GM19351 (cell line): ENCODE measurements around the gene SDC3.

Experiments used
- ATAC-seq: cut with Tn5 transposase; IDR thresholded peaks from one replicate; pipeline ENCODE4 v1.9.1; 2021; ENCODE audit warnings: mild to moderate bottlenecking, moderate library complexity; ENCODE audit not compliant: unreplicated experiment

Gene SDC3

DNA sequence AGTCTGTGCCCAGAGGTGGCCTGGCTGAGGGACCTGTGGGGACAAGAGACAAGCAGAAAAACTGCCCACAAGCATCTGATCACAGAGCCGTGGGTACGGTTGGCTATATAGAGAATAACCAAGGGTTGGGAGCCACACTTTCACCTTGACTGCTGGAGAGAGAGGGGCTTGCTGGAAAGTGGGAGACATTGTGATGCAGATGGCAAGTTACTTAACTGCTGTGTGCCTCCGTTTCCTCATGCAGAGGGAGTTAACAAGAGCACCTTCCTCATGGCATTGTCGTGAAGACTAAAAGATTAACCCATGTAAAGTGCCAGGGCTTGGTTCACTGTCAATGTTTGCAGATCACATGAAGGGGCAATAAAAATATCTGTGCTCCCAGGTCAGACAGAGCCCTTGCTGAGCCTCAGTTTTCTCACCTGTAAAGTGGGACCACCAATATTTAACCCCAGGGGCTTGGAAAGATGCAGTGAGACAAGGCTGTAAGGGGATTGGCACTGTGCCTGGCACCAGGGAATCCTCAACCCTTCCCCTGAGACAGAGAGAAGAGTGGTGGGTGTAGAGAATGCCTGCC is 52.8 kb downstream of the SDC3 start:
- ATAC-seq: no peak

DNA sequence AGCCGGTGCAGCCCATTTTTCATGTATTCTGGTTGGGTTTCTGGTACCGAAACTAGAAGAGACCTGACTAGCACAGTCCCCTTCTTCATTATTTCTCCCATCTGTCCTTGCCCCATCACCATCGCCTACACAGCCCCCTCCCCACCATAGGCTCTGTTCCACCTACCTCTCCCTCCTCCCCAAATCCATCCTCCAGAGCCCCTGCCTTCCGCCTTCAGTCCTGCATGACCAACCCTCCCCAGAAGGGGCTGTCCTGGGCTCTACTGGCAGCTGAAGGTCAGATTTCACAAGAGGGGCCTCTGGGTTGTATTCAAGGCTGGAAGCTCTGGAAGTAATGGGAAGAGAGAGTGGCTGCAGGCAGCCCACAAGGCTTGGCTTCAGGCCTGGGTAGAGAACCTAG is 55.2 kb downstream of the SDC3 start:
- ATAC-seq: no peak

DNA sequence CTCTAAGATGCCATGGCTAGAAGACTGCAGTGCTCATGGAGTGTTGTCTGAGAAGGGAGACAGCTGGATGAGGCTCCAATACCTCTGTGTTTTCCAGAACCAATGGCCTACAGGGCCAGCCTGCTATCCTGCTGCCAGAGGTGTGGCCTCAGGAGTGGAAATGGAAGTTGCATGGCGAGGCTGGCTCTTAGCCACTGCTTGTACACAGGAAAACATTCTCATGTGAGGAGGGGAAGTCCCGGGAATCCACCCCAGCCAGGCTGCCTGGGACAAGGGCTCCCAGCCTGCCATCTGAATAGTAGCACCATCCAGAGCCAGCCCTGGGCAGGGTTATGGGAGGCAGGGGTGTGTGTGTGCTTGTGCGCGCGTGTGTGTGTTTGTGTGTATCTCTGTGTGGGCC is 56.5 kb downstream of the SDC3 start:
- no peak for ATAC-seq

DNA sequence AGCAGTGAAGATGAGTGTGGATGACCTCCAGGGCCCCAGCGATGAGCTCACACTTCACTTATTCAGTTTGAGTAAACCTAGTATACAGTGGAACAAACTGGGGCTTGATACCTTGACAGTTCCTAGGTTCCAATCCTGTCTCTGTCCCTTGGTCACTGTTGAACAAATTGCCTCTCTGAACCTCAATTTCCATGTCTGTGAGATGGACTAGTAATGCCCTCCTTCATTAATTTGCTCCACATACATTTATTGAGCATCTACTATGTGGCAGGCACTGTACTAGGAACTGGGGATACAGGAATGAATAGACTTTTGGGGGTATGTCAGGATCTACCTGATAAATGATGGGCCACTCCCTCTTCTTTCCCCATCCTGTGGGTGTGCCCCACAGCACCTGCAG is 57.3 kb downstream of the SDC3 start:
- ATAC-seq: no peak

DNA sequence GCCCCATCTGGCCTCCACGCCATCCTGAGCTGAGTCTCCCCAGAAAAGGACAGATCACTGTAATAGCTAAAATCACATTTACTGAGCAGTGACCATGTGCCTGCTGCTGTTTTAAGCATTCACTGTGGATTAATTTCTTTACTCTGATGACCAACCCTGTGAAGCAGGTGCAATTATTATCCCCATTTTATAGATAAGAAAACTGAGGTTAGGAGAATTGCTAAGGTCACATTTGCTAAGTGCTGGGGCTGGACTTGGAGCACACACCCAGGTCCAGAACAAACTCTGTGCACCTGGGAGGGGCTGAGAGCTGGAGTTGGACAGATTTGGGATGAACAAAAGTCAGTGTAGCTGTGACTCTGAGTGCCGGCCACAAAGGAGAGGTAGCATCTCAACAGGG is 58.0 kb downstream of the SDC3 start:
- no peak for ATAC-seq

DNA sequence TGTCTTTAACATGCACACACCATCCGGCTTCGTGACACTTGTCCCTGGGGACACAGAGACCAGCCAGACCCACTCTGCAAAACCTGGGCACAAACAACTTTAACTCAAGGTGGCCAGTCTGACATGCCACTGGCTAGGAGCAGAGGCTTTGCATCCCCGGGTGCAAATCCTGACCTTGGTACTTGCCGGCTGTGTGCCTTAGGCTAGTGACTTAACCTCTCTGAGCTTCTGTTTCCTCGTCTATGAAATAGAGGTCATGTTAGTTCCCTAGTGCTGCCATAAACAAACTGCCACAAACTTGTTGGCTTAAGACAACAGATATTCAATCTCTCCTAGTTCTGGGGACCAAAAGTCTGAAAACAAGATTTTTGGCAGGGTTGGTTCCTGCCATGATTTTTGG is 60.4 kb downstream of the SDC3 start:
- no peak for ATAC-seq

DNA sequence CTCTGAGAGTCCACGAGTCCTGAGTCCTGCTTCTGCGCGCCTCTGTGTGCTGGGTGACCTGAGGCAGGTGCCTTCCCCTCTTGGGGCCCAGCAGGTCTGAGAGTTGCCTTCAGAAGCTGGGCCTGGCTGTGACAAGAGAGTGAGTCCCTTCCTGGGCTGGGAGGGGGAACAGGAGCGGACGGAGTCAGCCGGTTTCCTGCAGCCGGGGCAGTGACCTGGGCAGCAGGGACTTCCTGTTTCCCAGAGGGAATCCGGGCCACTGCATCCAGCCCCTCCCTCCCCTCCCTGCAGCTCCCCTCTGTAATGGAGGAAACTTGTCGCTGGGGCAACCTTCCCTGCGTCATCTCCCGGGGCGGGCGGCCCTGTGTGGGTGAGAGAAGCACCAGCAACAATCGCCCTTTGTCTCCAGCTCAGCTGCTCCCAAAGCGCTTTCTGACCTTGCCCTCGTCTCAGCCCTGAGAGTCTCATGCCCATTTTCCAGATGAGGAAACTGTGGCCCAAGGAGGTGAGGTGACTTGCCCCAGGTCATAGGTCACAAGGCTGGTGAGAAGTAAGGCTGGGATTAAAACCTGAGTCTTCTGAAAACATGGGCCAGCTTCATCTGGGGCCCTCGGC is 61.1 kb downstream of the SDC3 start:
- no peak for ATAC-seq

DNA sequence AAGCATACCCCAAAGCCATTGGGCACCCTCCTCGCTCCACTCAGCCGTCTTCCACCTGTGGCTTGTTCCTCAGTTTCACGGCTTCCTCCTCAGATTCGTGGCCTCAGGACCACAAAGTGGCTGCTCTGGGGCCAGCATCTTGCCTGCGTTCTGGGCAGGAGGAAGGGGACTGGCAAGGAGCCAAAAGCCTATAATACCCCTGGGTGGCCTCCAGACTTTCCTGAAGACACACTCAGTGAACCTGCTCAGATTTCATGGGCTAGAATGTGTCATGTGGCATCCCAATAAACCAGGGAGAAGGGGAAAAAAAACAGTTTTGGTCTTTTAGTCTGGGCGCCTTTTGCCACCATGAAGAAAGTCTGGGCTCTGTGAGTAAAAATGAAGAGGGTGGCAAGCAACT is 62.0 kb downstream of the SDC3 start:
- ATAC-seq: no peak

DNA sequence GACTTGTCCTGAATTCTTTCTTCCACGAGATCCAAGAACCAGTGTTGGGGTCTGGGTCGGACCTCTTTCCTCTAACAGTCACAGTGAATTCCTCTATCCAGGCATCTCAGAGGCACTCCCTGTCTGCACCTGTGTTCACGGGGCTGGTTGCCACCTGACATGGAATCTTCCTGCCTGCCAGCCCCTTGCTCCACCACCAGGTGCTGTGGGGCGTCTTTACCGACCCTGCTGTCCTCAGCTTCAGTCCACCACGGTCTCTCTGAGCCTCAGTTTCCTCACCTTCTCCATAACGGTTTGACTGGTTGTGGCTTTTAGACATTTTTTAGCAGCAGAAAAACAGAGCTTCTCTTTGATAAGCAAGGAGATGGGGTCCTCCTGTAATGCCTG is 62.7 kb downstream of the SDC3 start:
- no peak for ATAC-seq

DNA sequence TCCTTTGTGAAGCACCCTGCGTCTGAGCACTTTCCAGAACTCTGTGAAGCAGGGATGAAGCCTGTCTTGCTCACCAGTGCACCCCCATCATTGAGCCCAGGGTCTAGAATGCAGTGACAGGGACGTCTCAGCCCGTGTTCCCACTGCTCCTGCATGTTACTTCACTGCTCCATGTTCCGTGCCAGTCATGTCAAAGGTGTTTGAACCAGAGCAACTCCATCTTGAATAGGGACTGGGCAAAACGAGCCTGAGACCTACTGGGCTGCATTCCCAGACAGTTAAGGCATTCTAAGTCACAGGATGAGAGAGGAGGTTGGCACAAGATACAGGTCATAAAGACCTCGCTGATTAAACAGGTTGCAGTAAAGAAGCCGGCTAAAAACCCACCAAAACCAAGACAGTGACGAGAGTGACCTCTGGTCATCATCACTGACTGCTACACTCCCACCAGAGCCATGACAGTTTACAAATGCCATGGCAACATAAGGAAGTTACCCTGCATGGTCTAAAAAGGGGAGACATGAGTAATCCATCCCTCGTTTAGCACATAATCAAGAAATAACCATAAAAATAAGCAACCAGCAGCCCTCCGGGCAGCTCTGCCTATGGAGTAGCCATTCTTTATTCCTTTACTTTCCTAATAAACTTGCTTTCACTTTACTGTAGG is 63.2 kb downstream of the SDC3 start:
- ATAC-seq: no peak

DNA sequence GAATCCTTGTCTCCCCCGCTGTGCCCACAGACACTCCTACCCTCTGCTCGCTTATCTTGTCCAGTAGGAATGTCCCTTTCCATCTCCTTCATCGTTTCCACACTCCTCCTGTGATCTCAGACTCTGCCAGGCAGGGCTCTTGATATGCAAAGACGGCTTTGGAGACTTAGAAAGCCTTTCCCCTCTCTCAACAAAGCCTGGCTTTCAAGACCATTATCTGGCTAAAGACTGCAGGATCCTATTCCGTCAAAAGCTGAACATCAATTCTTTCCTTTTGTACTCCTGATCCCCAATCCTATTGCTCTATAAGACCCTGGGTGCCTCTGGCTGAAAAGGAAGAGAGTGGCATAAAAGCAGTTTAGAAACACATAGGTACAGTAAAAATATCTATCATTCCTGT is 63.9 kb downstream of the SDC3 start:
- ATAC-seq: no peak

DNA sequence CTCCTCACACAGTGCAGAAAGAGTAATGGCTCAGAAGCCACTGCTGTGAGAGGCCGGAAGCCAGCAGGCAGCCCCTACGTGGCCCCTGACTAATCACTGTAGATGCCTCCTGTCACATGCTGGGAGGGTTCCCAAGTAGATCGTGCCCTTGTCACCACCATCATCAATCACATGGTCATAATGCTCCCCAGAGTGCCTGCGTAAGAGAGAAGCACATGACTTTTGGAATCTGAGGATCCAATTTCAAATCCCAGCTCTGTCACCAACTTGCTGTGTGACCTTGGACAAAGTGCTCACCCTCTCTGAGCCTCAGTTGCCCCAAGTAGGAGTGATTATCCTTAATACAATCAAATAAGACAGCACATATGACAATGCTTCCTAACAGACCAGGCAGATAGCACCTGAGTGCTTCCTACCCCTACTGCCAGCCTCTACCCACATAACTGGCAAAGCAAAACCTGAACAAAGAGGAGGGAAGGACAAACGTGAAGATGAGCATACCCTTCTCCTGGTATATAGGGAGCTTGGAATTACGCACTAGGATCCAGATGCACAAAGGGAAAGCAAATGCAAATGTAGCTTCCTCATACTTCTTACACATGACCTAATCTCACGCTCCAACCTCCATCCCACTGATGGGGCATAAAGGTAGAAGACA is 65.7 kb downstream of the SDC3 start:
- ATAC-seq: no peak

DNA sequence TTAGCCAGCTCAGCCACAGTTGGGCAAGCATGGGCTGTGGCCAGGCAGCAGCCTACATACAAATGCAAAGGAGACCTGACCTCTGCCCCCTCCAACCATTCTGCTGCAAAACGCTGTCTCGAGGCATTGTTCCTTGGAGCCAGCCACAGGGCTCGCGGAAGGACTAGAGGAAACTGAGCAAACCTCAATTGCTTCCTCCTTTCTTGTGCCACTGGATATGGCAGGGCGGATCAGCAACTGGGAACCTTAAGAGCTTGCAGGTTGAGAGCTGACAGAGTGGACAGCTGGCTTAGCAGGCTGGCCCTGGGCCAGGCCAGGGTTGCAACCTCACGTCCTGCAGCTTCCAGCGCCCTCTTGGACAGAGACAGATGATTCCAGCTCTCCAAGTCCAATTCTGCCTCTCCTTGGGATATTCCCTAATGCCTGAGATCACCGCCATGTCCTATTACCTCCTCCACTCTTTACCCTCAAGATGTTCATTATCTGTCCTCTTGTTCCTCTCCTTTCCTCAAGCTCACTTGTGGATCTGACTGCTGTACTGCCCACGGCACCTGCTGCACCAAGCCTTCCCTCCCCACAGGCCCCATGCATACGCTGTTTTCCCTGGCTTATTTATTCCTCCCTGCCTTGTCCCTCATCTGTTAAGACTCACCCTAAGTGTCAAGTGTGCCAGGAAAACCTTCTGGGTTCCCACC is 67.5 kb downstream of the SDC3 start:
- ATAC-seq: no peak

DNA sequence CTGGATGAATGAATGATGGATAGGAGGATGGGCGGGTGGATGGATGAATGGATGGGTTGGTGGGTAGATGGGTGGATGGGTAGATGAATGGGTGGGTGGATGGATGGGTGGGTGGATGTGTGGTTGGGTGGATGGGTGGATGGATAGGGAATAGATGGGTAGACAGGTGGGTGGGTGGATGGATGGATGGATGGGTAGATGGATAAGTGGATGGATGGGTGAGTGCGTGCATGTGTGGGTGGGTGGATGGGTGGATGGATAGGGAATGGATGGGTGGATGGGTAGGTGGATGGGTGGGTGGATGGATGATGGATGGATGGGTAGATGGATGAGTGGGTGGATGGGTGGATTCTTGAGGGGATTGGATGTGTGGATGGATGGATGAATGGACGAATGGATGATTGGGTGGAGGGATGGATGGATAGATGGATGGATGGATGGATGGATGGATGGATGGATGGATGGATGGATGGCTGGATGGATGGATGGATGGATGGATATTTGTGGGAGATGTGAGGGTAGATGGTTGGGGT is 68.7 kb downstream of the SDC3 start:
- ATAC-seq: no peak

DNA sequence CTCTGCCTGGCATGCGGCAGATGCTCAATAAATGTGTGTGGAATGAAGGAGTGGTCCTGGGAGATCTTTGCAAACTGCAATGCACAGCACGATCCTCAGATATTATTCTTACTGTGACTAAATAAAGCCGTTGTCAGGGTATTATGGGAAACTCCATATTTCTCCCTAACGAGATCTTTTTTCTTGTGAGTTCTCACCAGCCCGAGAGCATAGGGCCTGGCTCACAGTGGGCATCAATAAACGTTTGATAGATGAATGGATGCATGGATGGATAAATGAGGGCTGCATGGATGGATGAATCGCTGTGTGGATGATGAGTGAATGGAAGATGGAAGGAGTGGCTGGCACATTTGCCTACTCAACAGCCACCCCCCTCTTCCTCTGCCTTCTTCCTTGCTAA is 69.6 kb downstream of the SDC3 start:
- ATAC-seq: no peak

DNA sequence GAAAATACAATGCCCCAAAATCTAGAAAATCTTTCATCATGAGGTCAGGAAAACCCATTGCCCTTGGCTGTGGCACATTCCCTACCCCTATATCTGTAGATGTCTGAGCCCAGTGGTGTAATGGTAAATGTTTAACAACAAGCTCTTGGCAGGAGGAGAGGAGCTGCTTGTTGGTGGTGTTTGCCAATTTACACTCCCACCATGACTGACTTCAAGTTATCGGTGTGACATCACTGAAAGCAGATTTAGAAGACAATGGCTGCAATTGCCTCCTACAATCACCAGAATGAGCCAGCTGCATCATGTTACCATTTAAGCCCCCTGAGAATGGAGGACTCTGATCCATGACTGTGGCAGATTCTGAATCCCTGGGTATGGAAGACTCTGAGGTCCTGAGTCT is 70.9 kb downstream of the SDC3 start:
- ATAC-seq: no peak

DNA sequence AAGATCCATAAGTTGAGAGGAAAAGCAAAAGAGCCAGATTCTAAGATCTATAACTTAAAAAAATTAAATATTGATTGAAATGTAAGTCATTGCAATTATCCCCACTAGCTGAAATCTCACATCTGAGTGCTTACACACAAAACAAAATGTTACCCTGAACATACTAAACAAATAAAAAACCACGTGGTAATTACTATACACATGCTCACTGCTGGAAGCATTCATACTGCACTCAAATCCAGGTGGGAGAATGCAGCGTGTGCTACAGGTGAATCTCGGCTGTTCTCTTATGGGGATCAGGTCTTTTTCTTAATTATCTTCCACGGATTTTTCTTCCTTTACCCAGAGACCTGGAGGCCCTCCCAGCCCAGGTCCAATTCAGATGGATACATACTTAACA is 74.3 kb downstream of the SDC3 start:
- no peak for ATAC-seq

DNA sequence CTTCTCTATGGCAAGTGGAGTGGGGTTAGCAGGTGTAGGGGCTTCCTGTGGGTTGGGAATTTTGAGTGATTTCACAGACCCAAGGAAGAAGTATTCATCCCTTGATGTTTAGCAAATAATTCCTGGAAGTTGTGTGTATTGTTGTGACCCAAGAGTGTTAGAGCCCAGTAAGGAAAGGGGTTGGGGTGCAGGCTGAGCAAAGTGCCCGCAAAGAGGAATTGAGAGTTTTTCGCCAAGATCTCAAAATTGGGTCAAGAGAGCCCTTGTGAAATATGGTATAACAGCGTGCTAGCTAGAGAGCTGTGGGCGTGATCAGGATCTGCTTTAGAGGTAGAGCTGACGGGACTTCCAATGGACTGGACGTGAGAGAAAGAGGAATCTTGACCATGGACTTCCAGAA is 78.0 kb downstream of the SDC3 start:
- no peak for ATAC-seq

DNA sequence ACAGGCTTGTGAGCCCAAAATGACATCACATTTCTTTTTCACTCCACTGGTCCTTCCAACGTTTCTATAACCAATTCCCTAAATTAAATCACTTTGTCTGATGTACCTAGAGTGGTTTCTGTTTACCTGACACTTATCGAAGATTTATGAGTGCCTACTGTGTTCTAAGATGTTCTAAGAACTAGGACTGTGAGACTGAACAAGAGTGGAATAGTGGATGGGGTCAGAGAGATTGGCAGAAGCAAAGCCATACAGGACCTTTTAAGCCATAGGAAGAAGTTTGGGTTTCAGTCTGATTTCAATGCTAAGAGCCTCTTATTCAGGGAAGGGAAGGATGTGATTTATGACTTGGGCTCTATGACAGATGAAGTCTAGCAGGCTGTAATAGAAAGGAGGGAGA is 78.7 kb downstream of the SDC3 start:
- ATAC-seq: no peak

DNA sequence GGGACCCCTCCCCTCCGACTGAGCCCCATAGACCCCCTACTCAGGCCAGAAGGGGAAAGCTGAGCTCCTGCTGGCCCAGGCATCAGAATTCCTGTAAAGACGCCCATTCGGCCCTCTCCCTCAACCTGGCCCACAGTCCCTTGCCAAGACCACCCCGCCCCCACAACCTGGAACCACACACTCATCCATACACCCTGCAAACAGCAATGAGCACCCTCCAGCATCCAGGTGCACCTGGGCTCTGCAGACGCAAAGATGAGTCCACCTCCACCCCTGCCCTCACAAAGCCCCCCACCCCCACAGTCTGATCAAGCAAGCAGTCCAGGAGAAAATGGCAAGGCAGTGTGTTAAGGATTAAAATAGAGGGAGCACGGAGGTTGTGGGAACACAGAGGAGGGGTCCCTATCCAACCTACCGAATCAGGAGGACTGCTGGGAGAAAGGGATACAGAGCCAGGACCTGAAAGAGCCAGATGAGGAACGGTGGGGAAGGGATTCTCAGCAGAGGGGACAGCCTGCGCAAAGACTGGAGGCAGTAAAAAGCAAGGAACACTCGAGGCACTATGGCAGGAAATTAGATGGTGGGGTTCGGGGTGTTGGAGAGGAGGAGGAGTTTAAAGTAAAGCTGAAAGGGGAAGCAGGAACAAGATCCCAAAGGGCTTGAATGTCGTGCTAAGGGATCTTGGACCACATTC is 83.7 kb downstream of the SDC3 start:
- ATAC-seq: no peak
